GM12892 (cell line): ENCODE results near the gene TFDP3.

Source experiments
- POLR2A ChIP-seq: IDR thresholded peaks from 2 replicates; pipeline ENCODE4 v1.6.1; 2011; ENCODE audit warnings: low read depth, low read length, control low read depth
- POLR2AphosphoS5 ChIP-seq: IDR thresholded peaks from 2 replicates; pipeline ENCODE4 v1.6.1; 2011; ENCODE audit warnings: low read depth, low read length, control low read depth

DNA sequence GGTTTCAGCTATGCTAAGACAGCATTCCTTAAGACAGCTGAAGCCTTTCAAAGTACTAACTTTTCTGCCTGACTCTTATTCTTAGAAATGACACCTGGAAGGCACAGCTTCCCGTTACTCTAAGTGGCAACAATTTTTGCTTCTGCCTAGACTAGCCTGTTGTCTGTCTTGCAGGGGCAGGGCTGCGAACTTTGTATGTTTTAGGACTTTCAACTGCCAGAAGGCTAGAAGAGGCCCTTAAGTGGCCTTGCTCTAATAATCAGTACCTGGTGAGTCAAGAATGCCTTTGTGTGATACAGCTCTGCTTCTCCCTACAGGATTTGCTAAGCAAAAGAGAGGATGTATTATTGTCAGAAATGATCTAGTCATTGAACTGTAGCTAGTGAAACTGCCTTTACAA is 30.0 kb upstream of the TFDP3 start:
- TF ChIP-seq POLR2AphosphoS5 (no peak), POLR2A (no peak)
